GM10266 (cell line): Measurements from ENCODE around the gene INO80.

Experiments used
- DNase-seq: peaks from one replicate; pipeline ENCODE4 v3.0.0; 2012; ENCODE audit errors: extremely low spot score
- TF ChIP-seq, protein P1 (sequence below): IDR thresholded peaks from 2 replicates; pipeline ENCODE4 v1.5.1; 2012; ENCODE audit warnings: mild to moderate bottlenecking, low read depth; ENCODE audit not compliant: control insufficient read depth, insufficient read depth; ENCODE audit errors: missing control alignments

Gene INO80

DNA sequence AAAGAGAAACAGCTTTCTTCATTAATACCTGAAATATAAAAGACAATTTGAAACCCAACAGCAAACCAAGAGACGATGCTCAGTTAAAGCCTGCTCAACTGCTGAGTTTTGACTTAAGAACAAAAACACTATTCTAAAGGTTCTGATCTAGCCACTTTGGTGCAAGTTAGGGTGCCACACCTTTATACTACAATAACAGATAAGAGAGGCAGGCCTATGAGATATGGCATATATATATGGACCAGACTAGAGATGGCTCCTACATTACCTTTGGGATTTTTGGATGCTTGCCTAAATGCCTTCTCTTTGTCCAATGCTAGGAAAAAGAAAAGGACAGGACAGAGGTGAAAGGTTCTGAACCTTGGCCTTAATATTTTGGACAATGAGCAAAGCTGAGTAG is 68.6 kb downstream of the INO80 start:
- TF ChIP-seq, protein P1, sequence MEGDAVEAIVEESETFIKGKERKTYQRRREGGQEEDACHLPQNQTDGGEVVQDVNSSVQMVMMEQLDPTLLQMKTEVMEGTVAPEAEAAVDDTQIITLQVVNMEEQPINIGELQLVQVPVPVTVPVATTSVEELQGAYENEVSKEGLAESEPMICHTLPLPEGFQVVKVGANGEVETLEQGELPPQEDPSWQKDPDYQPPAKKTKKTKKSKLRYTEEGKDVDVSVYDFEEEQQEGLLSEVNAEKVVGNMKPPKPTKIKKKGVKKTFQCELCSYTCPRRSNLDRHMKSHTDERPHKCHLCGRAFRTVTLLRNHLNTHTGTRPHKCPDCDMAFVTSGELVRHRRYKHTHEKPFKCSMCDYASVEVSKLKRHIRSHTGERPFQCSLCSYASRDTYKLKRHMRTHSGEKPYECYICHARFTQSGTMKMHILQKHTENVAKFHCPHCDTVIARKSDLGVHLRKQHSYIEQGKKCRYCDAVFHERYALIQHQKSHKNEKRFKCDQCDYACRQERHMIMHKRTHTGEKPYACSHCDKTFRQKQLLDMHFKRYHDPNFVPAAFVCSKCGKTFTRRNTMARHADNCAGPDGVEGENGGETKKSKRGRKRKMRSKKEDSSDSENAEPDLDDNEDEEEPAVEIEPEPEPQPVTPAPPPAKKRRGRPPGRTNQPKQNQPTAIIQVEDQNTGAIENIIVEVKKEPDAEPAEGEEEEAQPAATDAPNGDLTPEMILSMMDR: no peak
- DNase-seq: no peak

DNA sequence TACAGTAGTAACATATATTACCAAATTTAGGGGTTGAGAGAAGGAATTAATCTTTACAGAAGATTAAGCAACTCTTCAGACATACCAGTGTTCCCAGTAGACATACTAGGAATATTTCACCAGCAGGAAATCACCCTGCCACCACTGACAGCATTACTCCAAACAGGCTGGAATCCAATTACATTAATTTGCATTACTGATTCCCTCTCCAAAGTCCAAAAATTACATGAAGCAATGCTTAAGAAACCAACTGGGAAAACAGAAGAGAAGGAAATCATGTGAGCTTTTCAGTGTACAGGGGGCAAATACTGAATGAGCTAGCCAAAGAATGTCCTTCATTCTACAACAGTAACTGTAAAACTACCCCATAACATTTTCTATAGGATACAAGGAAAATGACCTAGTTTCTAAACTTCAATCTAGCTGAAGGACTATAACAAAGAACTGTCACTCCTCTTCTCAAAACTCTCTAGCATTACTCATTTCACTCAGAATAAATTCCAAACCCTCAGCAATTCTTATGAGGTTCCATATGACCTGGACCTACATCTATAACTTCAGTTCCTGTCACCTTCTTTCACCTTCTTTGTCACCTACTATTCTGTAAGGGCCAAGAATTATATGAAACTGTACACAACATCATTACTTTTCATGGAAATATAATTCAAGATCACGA is 72.7 kb downstream of the INO80 start:
- TF ChIP-seq, protein P1: no peak
- no peak for DNase-seq

DNA sequence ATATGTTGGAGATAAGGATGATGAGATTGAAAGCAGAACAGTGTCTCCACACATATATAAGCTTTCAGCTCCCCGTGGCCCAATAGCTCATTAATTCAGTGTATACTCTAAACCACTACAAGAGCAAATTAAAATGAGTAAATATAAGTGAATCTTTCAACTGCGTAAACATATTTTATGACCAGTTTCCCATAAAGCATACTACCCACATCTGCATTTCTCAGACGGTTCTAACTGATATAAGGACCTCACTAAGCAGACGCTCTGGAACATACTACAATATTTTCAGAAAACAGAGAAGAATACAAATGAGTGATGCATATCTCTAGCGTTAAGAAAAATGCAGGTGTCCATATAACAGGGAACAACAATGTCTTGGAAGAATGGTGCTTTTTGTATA is 73.2 kb downstream of the INO80 start:
- DNase-seq: no peak
- TF ChIP-seq, protein P1: no peak

DNA sequence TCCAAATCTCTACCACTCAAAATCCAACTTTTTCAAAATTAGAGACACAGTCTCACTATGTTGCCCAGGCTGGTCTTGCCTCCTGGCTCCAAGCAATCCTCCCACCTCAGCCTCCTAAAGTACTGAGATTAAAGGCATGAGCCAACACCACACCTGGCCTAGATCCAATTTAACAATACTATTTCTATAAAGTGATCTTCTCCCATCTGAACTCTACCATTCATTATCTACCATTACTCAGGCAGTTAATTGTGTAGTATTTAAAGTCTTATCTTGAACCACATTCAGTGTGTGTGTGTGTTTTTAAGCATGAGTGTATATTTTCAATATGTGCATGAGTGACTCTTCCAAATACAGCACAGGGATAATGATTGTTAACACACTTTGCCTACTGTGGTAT is 77.0 kb downstream of the INO80 start:
- TF ChIP-seq, protein P1: no peak
- no peak for DNase-seq

DNA sequence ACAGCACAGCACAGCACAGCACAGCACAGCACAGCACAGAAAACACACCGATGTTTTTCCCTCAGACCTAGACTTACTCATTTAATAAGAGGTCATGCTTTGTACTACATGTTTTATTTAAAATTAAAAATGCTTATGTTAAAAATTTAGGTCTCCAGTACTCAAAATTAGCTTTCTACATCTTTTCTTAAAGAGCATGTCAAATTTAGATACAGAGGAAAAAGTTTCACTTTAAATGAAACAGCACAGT is 84.1 kb downstream of the INO80 start:
- DNase-seq: no peak
- TF ChIP-seq, protein P1: no peak

DNA sequence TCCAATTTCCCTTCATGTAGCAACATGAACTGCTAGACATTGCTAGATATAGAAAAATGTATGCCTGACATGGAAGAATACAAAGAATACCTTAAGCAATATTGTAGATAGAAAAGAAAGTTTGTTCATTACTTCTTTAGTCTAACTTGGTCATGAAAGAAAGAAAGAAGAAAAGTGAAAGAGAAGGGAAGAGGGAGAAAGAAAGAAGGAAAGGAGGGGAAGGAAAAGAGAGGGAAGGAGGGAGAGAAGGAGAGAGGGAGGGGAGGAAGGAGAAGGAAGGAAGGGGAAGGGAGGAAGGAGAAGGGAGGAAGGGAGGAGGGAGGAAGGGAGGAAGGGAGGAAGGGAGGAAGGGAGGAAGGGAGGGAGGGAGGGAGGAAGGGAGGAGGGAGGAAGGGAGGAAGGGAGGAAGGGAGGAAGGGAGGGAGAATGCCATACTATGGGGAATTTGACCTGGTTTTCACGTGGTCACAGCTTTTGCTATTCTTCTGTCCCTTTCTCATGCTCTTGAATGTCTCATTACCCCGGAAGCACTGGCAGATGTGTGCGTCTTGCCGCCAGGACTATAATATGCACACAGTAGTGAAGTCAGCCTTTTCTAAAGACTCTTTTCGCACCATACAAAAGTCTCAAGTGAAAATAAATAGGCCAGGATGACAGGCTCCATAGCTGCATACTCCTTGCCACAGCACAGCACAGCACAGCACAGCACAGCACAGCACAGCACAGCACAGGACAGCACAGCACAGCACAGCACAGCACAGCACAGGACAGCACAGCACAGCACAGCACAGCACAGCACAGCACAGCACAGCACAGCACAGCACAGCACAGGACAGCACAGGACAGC is 84.6 kb downstream of the INO80 start:
- TF ChIP-seq, protein P1: no peak
- no peak for DNase-seq

DNA sequence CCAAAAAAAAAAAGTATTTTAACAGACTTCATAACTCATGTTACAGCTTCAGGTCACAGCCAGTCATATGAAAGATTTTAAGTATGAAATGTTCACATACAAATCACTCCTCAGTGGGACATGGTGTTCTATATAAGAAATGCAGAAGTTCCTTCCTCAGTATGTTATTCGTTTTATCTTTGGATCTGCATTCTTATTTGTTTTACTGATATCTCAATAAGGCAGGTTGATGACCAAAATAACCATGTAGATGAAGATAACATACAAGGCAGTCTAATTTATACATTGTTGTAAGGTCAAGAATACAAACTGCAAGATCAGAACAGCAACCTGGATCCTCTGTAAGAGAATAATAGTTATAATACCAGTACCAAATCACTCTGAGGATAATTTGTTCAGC is 87.2 kb downstream of the INO80 start:
- TF ChIP-seq, protein P1: no peak

More for the DNA sequence above, 87.2 kb downstream of the INO80 start:
- no peak for DNase-seq
